ENCODE results near the gene JAGN1. TPM values are rescaled to one million over a fixed set of nuclear protein-coding genes. Genes with fewer than 3 reads are reported as not detected.

The JAGN1 gene
- polyA plus RNA-seq, 1 of the 3 experiments (the other 2 are of a cell fraction), result 41.6 TPM

- H2AFZ ChIP-seq (ENCODE audit: low read depth), result no peak overlapping the region
- H3F3A ChIP-seq (replicated peaks; ENCODE audit: insufficient read depth), result peaks cover 6% of the 10 kb centered on the region
- H3K27me3 ChIP-seq (ENCODE audit: insufficient read depth), result no peaks in the 10 kb centered on the region
- DNase-seq, result no peak
- no peaks in the 10 kb centered on the region for H3K9me3 ChIP-seq
- H4K20me1 ChIP-seq (ENCODE audit: insufficient read depth), result no peaks in the 10 kb centered on the region
- H3K9me2 ChIP-seq, result no peaks in the 10 kb centered on the region
- POLR2A ChIA-PET, result no interaction called here
- no peak overlapping the region for H3K27ac ChIP-seq (ENCODE audit: low read depth in 2 of 2, low read length in 1 of 2)
- no peaks in the 10 kb centered on the region for H3K36me3 ChIP-seq (replicated peaks in 1 of 2; ENCODE audit: control insufficient read depth in 1 of 2, insufficient read depth in 2 of 2, low read length in 1 of 2)
- no peak overlapping the region for H3K4me2 ChIP-seq
- H3K4me3 ChIP-seq (ENCODE audit: low read depth in 2 of 2, low read length in 1 of 2), result no peak overlapping the region
- H3K9ac ChIP-seq, result no peak overlapping the region
- WGBS (ENCODE audit: low lambda C conversion rate), result 80% methylated on average over 3 of the region's 3 CpGs
- TF ChIP-seq JUND (IDR thresholded peaks at IDR 0.05) (no peak), CTCF (IDR thresholded peaks at IDR 0.05) (no peak), REST (IDR thresholded peaks at IDR 0.05; ENCODE audit: low read depth, low read length) (no peak), FOXM1 (IDR thresholded peaks at IDR 0.05; ENCODE audit: low read depth) (no peak), RXRA (IDR thresholded peaks at IDR 0.05; ENCODE audit: borderline replicate concordance, low read depth) (no peak), IRF3 (IDR thresholded peaks at IDR 0.05; ENCODE audit: low read depth, low read length) (no peak), GATA2 (CRISPR knock-in tag; IDR thresholded peaks at IDR 0.05) (no peak)
- H3K4me1 ChIP-seq (ENCODE audit: control insufficient read depth in 1 of 2, insufficient read depth in 2 of 2, low read depth in 1 of 2, low read length in 1 of 2), result peaks cover 0 to 2% of the 10 kb centered on the region in 2 experiments; a peak in 2 of 4 replicates
- CTCF ChIA-PET, result no interaction called here
- no peaks in the 10 kb centered on the region for H3K79me2 ChIP-seq (ENCODE audit: insufficient read depth)
Observed at GRCh38 chr3:9908286-9908685, 17.9 kb downstream of the JAGN1 start.

GRCh38 chr3:9909221-9910013, 19.0 kb downstream of the JAGN1 start:
- no peak overlapping the region for H3K27ac ChIP-seq (ENCODE audit: low read depth in 2 of 2, low read length in 1 of 2)
- H3F3A ChIP-seq (replicated peaks; ENCODE audit: insufficient read depth), result peaks cover 6% of the 10 kb centered on the region
- no peaks in the 10 kb centered on the region for H3K9me3 ChIP-seq
- H3K36me3 ChIP-seq (replicated peaks in 1 of 2; ENCODE audit: control insufficient read depth in 1 of 2, insufficient read depth in 2 of 2, low read length in 1 of 2), result no peaks in the 10 kb centered on the region
- H3K27me3 ChIP-seq (ENCODE audit: insufficient read depth), result no peaks in the 10 kb centered on the region
- no peaks in the 10 kb centered on the region for H3K9me2 ChIP-seq
- ChIA-PET CTCF (no interaction called here), POLR2A (no interaction called here)
- H3K4me1 ChIP-seq (ENCODE audit: control insufficient read depth in 1 of 2, insufficient read depth in 2 of 2, low read depth in 1 of 2, low read length in 1 of 2), result peaks cover 0 to 11% of the 10 kb centered on the region in 2 experiments; a peak in 1 of 4 replicates
- H4K20me1 ChIP-seq (ENCODE audit: insufficient read depth), result no peaks in the 10 kb centered on the region
- H3K9ac ChIP-seq, result no peak overlapping the region
- H3K4me3 ChIP-seq (ENCODE audit: low read depth in 2 of 2, low read length in 1 of 2), result no peak overlapping the region
- WGBS (ENCODE audit: low lambda C conversion rate), result 89% methylated on average over 7 of the region's 7 CpGs
- no peak for DNase-seq
- TF ChIP-seq YY1 (IDR thresholded peaks at IDR 0.05; ENCODE audit: low read depth), result no peak
- TF ChIP-seq RCOR1 (IDR thresholded peaks at IDR 0.05; ENCODE audit: low read length), result no peak
- no peak for TF ChIP-seq FOXM1 (IDR thresholded peaks at IDR 0.05; ENCODE audit: low read depth)
- no peak for TF ChIP-seq EZH2phosphoT487 (IDR thresholded peaks at IDR 0.05; ENCODE audit: borderline replicate concordance, low read depth)
- no peak for TF ChIP-seq SIN3A (IDR thresholded peaks at IDR 0.05; ENCODE audit: borderline replicate concordance, low read depth, low read length)
- no peak for TF ChIP-seq MXI1 (IDR thresholded peaks at IDR 0.05; ENCODE audit: low read depth, low read length)
- TF ChIP-seq REST (IDR thresholded peaks at IDR 0.05; ENCODE audit: low read depth, low read length), result no peak
- TF ChIP-seq NRF1 (IDR thresholded peaks at IDR 0.05; ENCODE audit: low read depth, low read length), result no peak
- no peak for TF ChIP-seq TCF12 (IDR thresholded peaks at IDR 0.05)
- no peak for TF ChIP-seq RAD21 (IDR thresholded peaks at IDR 0.05; ENCODE audit: low read length)
- no peaks in the 10 kb centered on the region for H3K79me2 ChIP-seq (ENCODE audit: insufficient read depth)
- no peak overlapping the region for H2AFZ ChIP-seq (ENCODE audit: low read depth)
- H3K4me2 ChIP-seq, result no peak overlapping the region
